OCI-LY1 (cell line): ENCODE measurements around the gene SFXN1.

Source experiments
- H2AFZ ChIP-seq: fragments of 200-600 bp; sonication (generic), shearing (Covaris generic); 2 replicates; pipeline ENCODE4 v1.6.0; 2014; ENCODE audit warnings: antibody characterized with exemption, mild to moderate bottlenecking, low read length
- H3F3A ChIP-seq: fragments of 200-600 bp; sonication (generic), shearing (Covaris generic); 2 replicates; pipeline ENCODE4 v1.6.0; 2014; ENCODE audit warnings: mild to moderate bottlenecking, antibody characterized with exemption, low read length, moderate library complexity; ENCODE audit not compliant: insufficient read depth
- H3K27ac ChIP-seq: fragments of 200-600 bp; sonication (generic); 2 replicates; pipeline ENCODE4 v1.5.1; 2014; ENCODE audit warnings: low read length, mixed run types, mild to moderate bottlenecking, low read depth; ENCODE audit not compliant: poor library complexity, severe bottlenecking
- H3K27me3 ChIP-seq: fragments of 200-600 bp; sonication (generic); 2 replicates; pipeline ENCODE4 v1.6.0; 2014; ENCODE audit warnings: antibody characterized with exemption, mild to moderate bottlenecking, low read length, moderate library complexity; ENCODE audit not compliant: insufficient read depth
- H3K36me3 ChIP-seq: fragments of 200-600 bp; sonication (generic); 2 replicates; pipeline ENCODE4 v1.6.1; 2014; ENCODE audit warnings: mild to moderate bottlenecking, antibody characterized with exemption, low read length, moderate library complexity, mixed read lengths; ENCODE audit not compliant: insufficient read depth
- H3K4me1 ChIP-seq: fragments of 200-600 bp; sonication (generic); 2 replicates; pipeline ENCODE4 v1.5.1; 2014; ENCODE audit warnings: mild to moderate bottlenecking, low read length, moderate library complexity; ENCODE audit not compliant: insufficient read depth, severe bottlenecking
- H3K4me2 ChIP-seq: fragments of 200-600 bp; sonication (generic), shearing (Covaris generic); 2 replicates; pipeline ENCODE4 v1.6.1; 2014; ENCODE audit warnings: low read length
- H3K4me3 ChIP-seq: fragments of 200-600 bp; sonication (generic); 2 replicates; pipeline ENCODE4 v1.5.1; 2014; ENCODE audit warnings: low read length, low read depth, mild to moderate bottlenecking, mixed read lengths; ENCODE audit not compliant: poor library complexity, severe bottlenecking
- H3K79me2 ChIP-seq: fragments of 200-600 bp; shearing (Covaris generic); 2 replicates; pipeline ENCODE4 v1.6.1; 2016; ENCODE audit warnings: mixed run types, low read length, mixed read lengths; ENCODE audit not compliant: insufficient read depth
- H3K9ac ChIP-seq: fragments of 200-600 bp; sonication (generic), shearing (Covaris generic); 2 replicates; pipeline ENCODE4 v1.6.1; 2014; ENCODE audit warnings: mild to moderate bottlenecking, low read length, mixed read lengths
- H3K9me2 ChIP-seq: fragments of 200-600 bp; sonication (generic), shearing (Covaris generic); 2 replicates; pipeline ENCODE4 v1.6.1; 2014; ENCODE audit warnings: low read depth, mild to moderate bottlenecking, low read length, mixed read lengths
- H3K9me3 ChIP-seq: fragments of 200-600 bp; shearing (Covaris generic); 2 replicates; pipeline ENCODE4 v1.6.1; 2014; ENCODE audit warnings: low read length, mixed read lengths
- H4K20me1 ChIP-seq: fragments of 200-600 bp; sonication (generic), shearing (Covaris generic); 2 replicates; pipeline ENCODE4 v1.6.0; 2016; ENCODE audit warnings: mild to moderate bottlenecking, low read length; ENCODE audit not compliant: insufficient read depth
- EZH2 ChIP-seq: fragments of 200-600 bp; sonication (generic), shearing (Covaris generic); IDR thresholded peaks from 2 replicates; pipeline ENCODE4 v1.8.0; 2017; ENCODE audit warnings: borderline replicate concordance, mixed run types, mild to moderate bottlenecking, antibody characterized with exemption, low read length, moderate library complexity, mixed read lengths
- TF ChIP-seq, protein P1 (sequence below): fragments of 200-600 bp; sonication (generic), shearing (Covaris generic); IDR thresholded peaks from 2 replicates; pipeline ENCODE4 v1.5.1; 2017; ENCODE audit warnings: mild to moderate bottlenecking, antibody characterized with exemption, low read length, moderate library complexity, mixed read lengths

The SFXN1 gene

DNA sequence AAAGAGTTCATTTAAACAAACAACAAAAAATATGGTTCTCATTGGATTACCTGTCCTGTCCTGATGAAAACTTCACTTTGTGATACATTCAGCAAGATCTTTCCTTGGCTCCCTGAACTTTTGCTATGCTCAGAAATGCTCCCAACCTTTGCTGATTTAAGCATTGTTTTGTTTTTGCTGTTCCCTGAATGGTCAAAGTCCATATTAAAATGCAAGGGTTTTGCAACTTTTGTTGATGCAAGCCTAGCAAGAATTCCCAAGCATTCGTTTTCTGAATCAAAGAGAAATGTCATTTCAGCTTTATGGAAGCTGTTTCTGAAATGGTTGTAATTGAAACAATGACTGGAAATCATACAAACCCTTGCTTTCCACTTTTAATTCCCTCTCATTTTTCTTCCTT lies 3.1 kb upstream of the SFXN1 start:
- H3K36me3 ChIP-seq, result no peaks in the 10 kb centered on the region
- H3K9me3 ChIP-seq, result no peaks in the 10 kb centered on the region
- no peak overlapping the region for H2AFZ ChIP-seq
- no peaks in the 10 kb centered on the region for H3F3A ChIP-seq
- no peak overlapping the region for H3K27ac ChIP-seq
- no peak overlapping the region for H3K9ac ChIP-seq
- H3K79me2 ChIP-seq, result peaks cover 13% of the 10 kb centered on the region
- no peaks in the 10 kb centered on the region for H3K27me3 ChIP-seq
- no peak overlapping the region for H3K4me2 ChIP-seq
- peaks cover 13% of the 10 kb centered on the region for H3K4me1 ChIP-seq
- no peaks in the 10 kb centered on the region for H3K9me2 ChIP-seq
- no peak overlapping the region for H3K4me3 ChIP-seq
- TF ChIP-seq, protein P1, sequence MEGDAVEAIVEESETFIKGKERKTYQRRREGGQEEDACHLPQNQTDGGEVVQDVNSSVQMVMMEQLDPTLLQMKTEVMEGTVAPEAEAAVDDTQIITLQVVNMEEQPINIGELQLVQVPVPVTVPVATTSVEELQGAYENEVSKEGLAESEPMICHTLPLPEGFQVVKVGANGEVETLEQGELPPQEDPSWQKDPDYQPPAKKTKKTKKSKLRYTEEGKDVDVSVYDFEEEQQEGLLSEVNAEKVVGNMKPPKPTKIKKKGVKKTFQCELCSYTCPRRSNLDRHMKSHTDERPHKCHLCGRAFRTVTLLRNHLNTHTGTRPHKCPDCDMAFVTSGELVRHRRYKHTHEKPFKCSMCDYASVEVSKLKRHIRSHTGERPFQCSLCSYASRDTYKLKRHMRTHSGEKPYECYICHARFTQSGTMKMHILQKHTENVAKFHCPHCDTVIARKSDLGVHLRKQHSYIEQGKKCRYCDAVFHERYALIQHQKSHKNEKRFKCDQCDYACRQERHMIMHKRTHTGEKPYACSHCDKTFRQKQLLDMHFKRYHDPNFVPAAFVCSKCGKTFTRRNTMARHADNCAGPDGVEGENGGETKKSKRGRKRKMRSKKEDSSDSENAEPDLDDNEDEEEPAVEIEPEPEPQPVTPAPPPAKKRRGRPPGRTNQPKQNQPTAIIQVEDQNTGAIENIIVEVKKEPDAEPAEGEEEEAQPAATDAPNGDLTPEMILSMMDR, result no peak
- no peak for TF ChIP-seq EZH2
- H4K20me1 ChIP-seq, result no peaks in the 10 kb centered on the region

DNA sequence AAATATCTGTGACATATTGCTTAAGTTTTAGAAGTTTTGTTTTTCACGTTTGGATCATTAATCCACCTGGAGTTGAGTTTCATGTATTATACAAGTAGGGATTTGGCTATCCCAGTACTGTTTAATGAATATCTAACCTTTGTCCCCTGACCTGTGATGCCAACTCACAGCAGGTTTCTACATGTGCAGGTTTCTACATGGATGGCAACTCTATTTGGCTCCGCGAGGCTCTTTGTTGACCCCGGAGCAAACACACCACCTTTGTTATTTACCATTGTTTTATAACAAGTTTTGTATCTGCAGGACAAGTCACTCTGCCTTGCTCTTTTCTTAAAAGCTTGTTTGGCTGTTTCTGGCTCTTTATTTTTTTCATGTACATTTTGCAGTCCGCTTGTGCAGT lies 920 bp upstream of the SFXN1 start:
- Histone ChIP-seq H3K4me2 (no peak overlapping the region), H3K79me2 (peaks cover 35% of the 10 kb centered on the region), H3K9me3 (no peaks in the 10 kb centered on the region), H2AFZ (no peak overlapping the region), H4K20me1 (no peaks in the 10 kb centered on the region), H3K27ac (no peak overlapping the region), H3K27me3 (no peaks in the 10 kb centered on the region), H3K36me3 (peaks cover 21% of the 10 kb centered on the region), H3K4me1 (peaks cover 23% of the 10 kb centered on the region), H3K9ac (no peak overlapping the region), H3F3A (no peaks in the 10 kb centered on the region), H3K4me3 (no peak overlapping the region), H3K9me2 (no peaks in the 10 kb centered on the region)
- TF ChIP-seq, protein P1, result no peak
- TF ChIP-seq EZH2, result no peak

DNA sequence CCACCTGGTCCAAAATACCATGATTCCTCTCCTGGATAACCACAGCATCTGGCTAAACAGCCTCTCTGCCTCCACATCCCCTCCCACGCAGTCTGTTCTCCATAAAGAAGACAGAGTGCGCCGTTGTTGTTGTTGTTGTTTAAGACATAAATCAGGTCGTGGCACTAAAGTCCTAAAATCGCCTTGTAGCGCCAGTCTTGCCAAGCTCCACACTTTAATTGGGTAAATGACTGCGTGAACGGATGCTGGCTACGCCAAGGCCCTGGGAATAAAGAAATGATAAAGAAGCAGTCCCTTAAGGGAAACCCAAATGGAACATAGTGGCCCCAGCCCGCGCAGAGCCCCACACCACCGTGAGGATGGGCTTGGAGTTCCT lies 364 bp upstream of the SFXN1 start:
- no peaks in the 10 kb centered on the region for H3K27me3 ChIP-seq
- peak overlapping the region; percentile 77 for H3K4me2 ChIP-seq
- H3K9me2 ChIP-seq, result no peaks in the 10 kb centered on the region
- no peak for TF ChIP-seq EZH2
- TF ChIP-seq, protein P1, result no peak
- H2AFZ ChIP-seq, result peak overlapping the region; percentile 90
- H3F3A ChIP-seq, result no peaks in the 10 kb centered on the region
- peaks cover 40% of the 10 kb centered on the region for H3K79me2 ChIP-seq
- no peak overlapping the region for H3K27ac ChIP-seq
- H3K9ac ChIP-seq, result peak overlapping the region; percentile 88
- H3K36me3 ChIP-seq, result peaks cover 26% of the 10 kb centered on the region
- peak overlapping the region; percentile 90 for H3K4me3 ChIP-seq
- peaks cover 23% of the 10 kb centered on the region for H3K4me1 ChIP-seq
- no peaks in the 10 kb centered on the region for H3K9me3 ChIP-seq
- no peaks in the 10 kb centered on the region for H4K20me1 ChIP-seq
